HG03354 (cell line): ENCODE measurements around the gene SAMD14.
A peak's percentile ranks its signal among the peaks of the same experiment; 100 is the strongest.

Experiments
- ATAC-seq: cut with Tn5 transposase; IDR thresholded peaks from one replicate; pipeline ENCODE4 v1.9.1; 2021; ENCODE audit warnings: mild to moderate bottlenecking; ENCODE audit not compliant: unreplicated experiment, poor library complexity, severe bottlenecking

SAMD14 gene

GRCh38 chr17:50129728-50130558, at the start of gene SAMD14:
Gene SAMD14, minus strand, starts transcription at chr17:50130160. Its CDS starts 5,201 bp downstream, at chr17:50124959.
- ATAC-seq: no peak

- ATAC-seq: peak; percentile 67
Measured at GRCh38 chr17:50177983-50178834, 48.2 kb upstream of the SAMD14 start.

GRCh38 chr17:50177476-50177875, 47.5 kb upstream of the SAMD14 start:
- ATAC-seq: no peak

GRCh38 chr17:50176559-50177357, 46.8 kb upstream of the SAMD14 start:
- no peak for ATAC-seq

GRCh38 chr17:50175035-50175807, 45.3 kb upstream of the SAMD14 start:
- no peak for ATAC-seq

GRCh38 chr17:50174444-50174843, 44.5 kb upstream of the SAMD14 start:
- ATAC-seq: no peak

GRCh38 chr17:50173335-50173941, 43.5 kb upstream of the SAMD14 start:
- ATAC-seq: no peak

GRCh38 chr17:50172936-50173334, 43.0 kb upstream of the SAMD14 start:
- ATAC-seq: no peak

- ATAC-seq: no peak
Measured at GRCh38 chr17:50172130-50172529, 42.2 kb upstream of the SAMD14 start.

GRCh38 chr17:50171371-50172071, 41.6 kb upstream of the SAMD14 start:
- ATAC-seq: no peak

- peak; percentile 73 for ATAC-seq
Measured at GRCh38 chr17:50170662-50171370, 40.9 kb upstream of the SAMD14 start.

GRCh38 chr17:50169881-50170459, 40.0 kb upstream of the SAMD14 start:
- no peak for ATAC-seq

- no peak for ATAC-seq
Measured at GRCh38 chr17:50169121-50169764, 39.3 kb upstream of the SAMD14 start.

- no peak for ATAC-seq
Measured at GRCh38 chr17:50168319-50168718, 38.4 kb upstream of the SAMD14 start.

- no peak for ATAC-seq
Measured at GRCh38 chr17:50167371-50167770, 37.4 kb upstream of the SAMD14 start.

- ATAC-seq: no peak
Measured at GRCh38 chr17:50166518-50167181, 36.7 kb upstream of the SAMD14 start.
